Measurements from ENCODE around the gene FAM181B.
"Not testable (repeated sequence)": the region's sequence is repeated elsewhere in the genome, so short reads cannot be mapped to it uniquely, and the experiment has no call there.

The FAM181B gene

GRCh38 chr11:82732734-82733443 lies 775 bp downstream of the FAM181B start:
- DNase-seq (ENCODE audit: low read depth) = no peak

GRCh38 chr11:82732348-82732733 lies 1.3 kb downstream of the FAM181B start:
- DNase-seq (ENCODE audit: low read depth) = no peak

GRCh38 chr11:82731691-82732277 lies 1.9 kb downstream of the FAM181B start:
- no peak for DNase-seq (ENCODE audit: low read depth)

DNA sequence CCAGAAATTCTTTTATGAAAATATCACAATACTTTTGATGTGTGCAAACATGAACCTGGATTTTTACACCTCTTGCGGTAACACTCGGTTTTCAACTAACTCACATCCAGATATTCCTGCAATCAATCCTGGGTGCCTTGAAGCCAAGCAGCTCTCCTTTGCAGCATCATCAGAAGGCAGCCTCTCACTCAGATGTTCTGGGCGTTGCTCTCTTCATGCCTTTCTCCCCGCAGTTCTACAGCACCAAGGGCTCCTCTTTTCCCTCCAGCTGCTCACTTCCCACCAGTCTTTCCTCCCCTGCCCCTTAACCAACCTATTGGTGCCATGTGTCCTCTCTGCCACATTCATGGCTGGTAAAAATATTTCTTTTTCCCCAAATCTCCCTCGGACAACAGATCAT lies 2.9 kb downstream of the FAM181B start:
- no peak for DNase-seq (ENCODE audit: low read depth)

DNA sequence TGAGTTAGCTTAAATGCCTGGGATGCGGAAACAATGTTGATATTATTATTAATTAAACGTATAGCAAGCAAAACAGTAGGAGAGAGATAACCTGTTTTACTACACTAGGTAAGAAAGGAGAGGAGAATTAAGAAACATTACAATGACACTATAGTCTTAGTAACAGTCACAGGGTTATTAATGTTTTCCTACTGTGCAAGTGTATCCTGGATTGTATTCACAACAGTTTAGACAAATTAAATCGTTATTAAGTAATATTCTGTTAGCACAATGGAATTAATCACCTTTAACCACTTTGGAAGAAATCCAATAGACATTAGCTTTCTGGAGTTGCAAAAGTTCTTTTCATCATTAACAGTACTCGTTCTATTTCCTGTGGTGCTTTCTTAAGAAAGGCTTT lies 3.4 kb downstream of the FAM181B start:
- DNase-seq (ENCODE audit: low read depth) = no peak

GRCh38 chr11:82724026-82724425 lies 9.6 kb downstream of the FAM181B start:
- no peak for DNase-seq (ENCODE audit: low read depth)

DNA sequence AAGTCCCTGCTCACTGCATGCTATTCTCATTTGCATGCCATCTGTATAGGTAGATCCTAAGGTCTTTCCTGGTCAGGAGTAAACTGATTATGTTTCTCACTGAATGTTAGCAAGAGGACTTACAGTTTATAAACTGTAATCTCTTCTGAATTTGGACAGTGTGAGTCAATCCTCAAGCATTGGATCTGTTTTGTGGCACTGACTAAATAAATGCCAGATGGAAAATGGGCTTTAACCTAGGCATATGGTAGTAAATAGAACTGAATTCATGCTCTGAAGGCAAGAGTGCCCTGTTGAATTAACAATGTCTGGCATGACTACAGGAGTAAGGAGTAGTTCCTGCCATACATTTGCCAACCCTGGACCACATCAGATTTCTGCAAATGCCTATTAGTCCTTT lies 11.4 kb downstream of the FAM181B start:
- DNase-seq (ENCODE audit: low read depth) = peak; percentile 64

- peak; percentile 40 for DNase-seq (ENCODE audit: low read depth)
Measured at GRCh38 chr11:82720267-82721065, 13.2 kb downstream of the FAM181B start.

DNA sequence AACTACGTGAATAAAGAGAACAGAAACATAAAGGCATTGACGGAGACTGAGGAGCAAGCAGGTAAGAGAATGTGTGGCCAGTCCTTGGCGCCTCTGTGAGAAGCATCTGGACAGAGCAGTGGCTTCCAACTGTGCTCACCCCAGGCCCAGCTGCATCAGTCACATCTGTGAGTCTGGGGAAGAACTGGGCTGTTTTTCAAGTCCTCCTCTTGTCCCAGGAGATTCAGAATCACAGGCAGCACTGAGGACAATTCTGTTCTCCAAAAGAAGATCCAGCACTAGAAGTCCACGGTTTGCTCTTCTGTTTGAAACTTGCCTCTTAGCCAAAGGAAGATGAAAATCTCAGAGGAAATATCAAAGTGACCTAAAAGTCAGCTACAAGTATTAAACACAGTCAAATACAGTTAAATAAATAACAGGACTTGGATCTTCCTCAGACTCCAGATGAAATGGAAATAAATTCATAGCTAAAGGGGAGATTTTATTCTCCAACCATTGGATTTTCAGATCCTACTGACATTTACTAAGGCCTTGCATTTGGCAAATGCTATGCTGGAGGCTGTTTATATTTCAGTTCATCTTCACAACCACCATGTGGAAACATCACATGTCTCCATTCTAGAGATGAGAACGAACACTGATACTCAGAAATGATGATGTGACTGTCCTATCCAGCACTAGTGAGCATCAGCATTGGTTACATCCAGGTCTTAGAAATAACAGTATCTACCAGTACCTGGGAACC lies 14.1 kb downstream of the FAM181B start:
- DNase-seq (ENCODE audit: low read depth) = no peak

DNA sequence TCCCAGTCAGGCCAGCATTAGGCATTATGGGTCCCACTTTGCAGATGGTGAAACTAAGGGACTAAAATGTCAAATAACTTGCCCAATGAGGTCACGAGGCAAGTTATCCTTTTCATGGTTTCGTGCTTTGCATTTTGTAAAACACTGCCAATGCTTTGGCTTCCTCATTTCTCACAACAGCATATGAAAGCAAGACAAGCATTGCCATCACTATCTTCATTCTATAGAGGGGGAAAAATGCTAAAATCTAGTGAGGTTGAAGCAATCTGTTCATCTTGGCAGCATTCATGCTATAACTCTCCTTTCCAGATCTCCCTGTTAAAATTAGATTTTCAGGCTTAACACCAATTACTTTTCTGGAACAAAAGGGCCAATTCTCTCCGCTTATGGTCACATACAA lies 14.8 kb downstream of the FAM181B start:
- DNase-seq (ENCODE audit: low read depth) = no peak

- DNase-seq (ENCODE audit: low read depth) = peak; percentile 45
Measured at GRCh38 chr11:82718307-82718706, 15.4 kb downstream of the FAM181B start.

DNA sequence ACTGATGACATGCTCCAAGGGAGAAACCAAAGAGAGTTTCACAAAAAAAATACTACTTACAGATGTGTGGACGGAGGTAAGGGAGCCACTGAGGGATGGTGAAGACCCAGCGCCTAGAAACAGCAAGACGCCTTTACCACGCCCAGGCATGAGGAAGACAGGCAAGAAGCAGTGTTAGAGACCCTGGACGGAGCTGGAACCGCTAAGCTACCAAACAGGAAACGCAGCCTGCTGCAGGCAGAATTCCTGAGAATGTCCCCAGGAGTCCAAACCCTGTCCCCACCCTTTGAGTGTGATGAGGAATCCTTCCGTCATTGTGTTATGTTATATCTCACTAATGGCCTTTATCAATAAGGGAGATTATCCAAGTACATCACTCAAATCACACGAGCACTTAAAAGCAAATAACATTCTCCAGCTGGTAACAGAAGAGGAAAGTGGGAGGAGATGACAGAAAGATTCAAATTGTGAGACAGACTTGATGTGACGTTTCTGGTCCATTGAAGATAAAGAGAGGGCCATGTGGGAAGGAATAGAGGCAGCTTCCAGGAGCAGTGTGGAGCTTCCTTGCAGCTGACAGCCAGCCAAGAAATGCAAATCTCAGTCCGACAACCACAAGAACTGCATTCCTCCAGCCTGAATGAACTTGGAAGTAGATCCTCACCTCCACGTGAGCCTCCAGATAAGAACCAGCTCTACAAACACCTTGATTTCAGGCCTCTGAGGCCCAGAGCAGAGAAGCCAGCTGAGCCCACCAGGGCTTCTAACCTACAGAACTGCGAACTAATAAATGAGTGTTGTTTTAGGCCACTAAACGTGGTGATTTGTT lies 19.1 kb downstream of the FAM181B start:
- DNase-seq (ENCODE audit: low read depth) = no peak

GRCh38 chr11:82711648-82712047 lies 22.0 kb downstream of the FAM181B start:
- DNase-seq (ENCODE audit: low read depth) = no peak

GRCh38 chr11:82703796-82704195 lies 29.9 kb downstream of the FAM181B start:
- no peak for DNase-seq (ENCODE audit: low read depth)

GRCh38 chr11:82703226-82703625 lies 30.4 kb downstream of the FAM181B start:
- no peak for DNase-seq (ENCODE audit: low read depth)

GRCh38 chr11:82701847-82702520 lies 31.7 kb downstream of the FAM181B start:
- DNase-seq (ENCODE audit: low read depth) = peak; percentile 11

GRCh38 chr11:82698576-82699352 lies 34.9 kb downstream of the FAM181B start:
- no peak for DNase-seq (ENCODE audit: low read depth)

GRCh38 chr11:82692981-82693380 lies 40.7 kb downstream of the FAM181B start:
- no peak for DNase-seq (ENCODE audit: low read depth)

- DNase-seq (ENCODE audit: low read depth) = not testable (repeated sequence)
Measured at GRCh38 chr11:82689347-82689746, 44.3 kb downstream of the FAM181B start.

GRCh38 chr11:82686211-82686610 lies 47.5 kb downstream of the FAM181B start:
- DNase-seq (ENCODE audit: low read depth) = no peak
